NCI-H2227 (cell line): ENCODE results near the gene AIP.

Experiments
- DNase-seq: peaks from one replicate; lab custom pipeline; 2025; ENCODE audit not compliant: unreplicated experiment; lab: John Stamatoyannopoulos, UW

AIP gene

DNA sequence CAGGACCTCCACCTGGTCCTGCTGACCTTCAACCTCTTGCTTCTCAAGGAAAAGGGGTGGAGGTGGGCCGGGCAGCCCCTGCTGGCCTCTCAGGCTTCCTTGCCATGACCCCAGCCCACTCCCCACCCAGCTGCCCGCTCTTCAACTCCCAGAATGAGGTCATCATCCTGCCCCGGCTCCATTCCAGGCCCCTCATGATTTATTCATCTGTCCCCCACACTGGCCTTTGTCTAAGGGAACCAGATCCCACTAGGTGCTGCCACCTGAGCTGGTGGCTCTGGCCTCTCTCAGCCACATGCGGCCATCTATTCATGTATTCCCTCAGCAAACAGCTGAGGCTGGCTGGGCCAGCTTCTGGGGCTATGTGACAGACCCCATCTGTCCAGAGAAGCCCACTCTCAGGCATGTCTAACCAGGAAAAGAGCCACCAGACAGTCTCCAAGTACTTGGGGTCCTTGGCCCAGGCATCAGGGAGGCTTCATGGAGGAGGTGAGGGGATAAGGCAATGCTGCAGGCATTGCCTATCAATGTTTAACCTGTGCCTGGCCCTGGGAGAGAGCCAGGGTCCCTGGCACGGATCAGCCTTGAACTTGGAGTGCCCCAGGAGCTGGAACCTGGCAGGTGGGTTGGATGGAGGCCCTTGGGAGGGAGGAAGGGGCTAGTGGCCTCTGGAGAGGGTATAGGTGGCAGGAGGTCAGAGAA, 42.6 kb downstream of the AIP start:
- no peak for DNase-seq

GRCh38 chr11:67528376-67528775, 45.5 kb downstream of the AIP start:
- no peak for DNase-seq

GRCh38 chr11:67530282-67530592, 47.4 kb downstream of the AIP start:
- no peak for DNase-seq

DNA sequence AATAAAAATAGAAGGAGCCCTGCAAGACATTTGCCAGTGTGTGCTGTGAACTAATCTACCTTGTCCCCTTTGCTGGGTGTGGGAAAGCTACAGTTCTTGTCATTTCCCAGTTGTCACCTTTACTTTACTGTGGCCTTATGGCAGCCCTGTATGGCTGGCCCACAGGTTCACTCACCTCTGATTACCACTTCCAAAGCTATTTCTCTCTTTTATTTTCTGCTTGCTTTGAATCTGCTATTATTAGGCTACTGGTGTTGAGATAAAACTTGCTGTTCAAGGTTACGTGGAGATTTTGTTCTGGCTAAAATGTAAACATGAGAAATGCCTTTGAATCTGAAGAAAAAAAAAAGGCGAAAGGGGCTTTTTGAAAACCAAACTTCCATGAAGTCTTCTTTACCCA, 50.1 kb downstream of the AIP start:
- no peak for DNase-seq

GRCh38 chr11:67534070-67534679, 51.3 kb downstream of the AIP start:
- DNase-seq, result peak; percentile 22

DNA sequence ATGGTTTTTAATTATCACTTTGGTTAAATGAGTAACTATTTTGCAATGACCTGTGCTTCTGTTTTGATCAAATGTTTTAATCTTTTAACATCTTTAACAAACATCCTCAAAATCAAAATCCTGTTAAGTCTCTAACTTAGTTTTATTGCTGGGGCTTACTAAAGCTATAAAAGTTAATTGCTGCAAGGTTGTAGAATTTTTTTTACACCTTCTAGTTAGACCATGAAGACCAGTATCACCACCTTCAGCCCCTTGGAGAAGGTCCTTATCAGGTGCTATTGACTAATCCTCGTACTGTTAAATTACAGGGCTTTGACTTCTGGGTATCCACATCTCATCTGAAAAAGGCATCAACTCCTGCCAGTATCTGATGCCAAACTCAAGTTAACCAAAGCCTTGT, 52.7 kb downstream of the AIP start:
- DNase-seq, result no peak

GRCh38 chr11:67538306-67538705, 55.5 kb downstream of the AIP start:
- DNase-seq, result no peak

- no peak for DNase-seq
Measured at GRCh38 chr11:67538823-67539505, 56.1 kb downstream of the AIP start.

GRCh38 chr11:67539550-67539949, 56.7 kb downstream of the AIP start:
- DNase-seq, result no peak
